HG03039 (cell line): ENCODE measurements around the gene TMPRSS13.

Experiments used
- ATAC-seq: cut with Tn5 transposase; IDR thresholded peaks from one replicate; pipeline ENCODE4 v1.9.1; 2021; ENCODE audit warnings: mild to moderate bottlenecking, moderate library complexity; ENCODE audit not compliant: unreplicated experiment

The TMPRSS13 gene

DNA sequence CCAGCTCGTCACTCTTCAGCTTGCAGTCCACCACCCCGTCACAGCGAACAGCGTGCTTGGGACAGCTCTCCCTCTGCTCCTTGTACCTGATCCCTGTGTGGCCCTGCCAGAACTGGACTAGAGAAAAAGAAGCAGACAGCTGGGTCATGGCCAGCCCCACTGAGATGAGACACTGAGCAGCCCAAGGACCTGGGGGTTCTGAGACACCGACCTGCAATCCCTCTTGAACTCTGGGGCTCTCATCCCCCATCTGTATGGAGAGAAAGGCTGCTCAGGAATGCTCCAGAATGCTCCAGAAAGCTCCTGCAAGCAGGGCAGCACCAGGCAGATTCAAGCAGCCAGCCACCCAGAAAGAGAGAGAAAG lies 14.8 kb downstream of the TMPRSS13 start:
- no peak for ATAC-seq

DNA sequence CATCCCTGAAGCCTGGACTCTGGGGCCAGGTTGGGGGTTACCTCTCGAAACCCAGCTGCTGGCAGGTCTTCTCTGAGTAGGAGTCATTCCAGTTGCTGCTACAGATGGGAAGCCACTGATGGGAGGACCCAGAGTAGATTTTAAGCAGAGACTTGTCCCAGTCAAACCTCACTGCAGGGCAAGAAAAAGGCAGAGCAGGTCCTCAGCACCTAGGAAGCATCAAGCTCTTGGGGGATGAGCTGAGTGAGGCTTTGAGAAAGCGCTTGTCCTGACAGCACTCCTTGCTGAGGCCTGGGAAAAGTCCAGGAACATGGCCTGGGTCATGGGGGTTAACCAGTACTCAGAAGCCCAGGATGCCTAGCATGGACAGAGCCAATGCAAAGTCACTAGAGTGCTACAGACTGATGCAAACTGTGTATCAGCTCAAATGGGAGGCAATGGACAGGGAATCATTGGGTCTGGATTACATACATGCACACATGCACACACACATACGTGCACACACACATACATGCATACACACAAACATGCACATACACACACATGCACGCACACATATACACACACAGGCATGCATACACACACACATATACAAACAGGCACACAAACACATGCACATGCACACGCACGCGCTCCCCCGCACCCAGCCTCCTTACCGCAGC lies 15.3 kb downstream of the TMPRSS13 start:
- no peak for ATAC-seq

DNA sequence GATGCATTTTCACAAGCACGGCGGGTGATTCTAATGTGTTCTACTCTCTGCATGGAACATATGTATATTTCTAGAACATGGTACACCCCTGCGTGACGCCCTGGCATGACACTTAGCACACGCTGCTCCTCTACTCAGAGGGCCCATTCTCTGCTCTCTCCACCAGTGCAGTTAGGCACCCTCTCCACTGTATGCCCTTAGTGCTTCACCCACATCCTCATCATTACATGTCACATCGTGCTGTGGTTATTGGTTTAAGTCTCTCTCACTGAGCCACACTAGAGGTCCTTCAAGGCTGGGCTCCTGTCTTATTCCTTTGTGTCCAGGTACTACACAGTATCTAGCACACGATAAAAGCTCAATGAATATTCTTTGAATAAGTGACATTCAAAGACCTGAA lies 16.7 kb downstream of the TMPRSS13 start:
- no peak for ATAC-seq

DNA sequence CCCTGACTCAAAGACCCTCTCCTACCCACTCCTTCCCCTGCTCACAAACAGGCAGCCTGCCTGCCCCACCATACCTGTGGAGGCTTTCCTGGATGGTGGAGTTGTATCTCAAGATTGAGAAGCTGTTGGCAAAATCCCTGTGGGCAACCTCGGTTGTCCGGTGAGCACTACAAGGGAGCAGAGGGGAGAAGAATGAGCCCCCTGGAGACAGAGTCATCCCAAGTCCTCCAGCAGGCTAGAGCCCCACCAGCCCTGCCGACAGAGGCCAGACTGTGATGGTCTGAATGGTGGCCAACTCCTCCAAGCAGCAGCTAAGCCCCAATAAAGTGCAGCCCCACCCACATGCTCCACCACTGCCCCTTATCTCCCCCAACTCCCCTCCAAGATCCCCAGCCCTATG lies 17.5 kb downstream of the TMPRSS13 start:
- ATAC-seq = no peak

DNA sequence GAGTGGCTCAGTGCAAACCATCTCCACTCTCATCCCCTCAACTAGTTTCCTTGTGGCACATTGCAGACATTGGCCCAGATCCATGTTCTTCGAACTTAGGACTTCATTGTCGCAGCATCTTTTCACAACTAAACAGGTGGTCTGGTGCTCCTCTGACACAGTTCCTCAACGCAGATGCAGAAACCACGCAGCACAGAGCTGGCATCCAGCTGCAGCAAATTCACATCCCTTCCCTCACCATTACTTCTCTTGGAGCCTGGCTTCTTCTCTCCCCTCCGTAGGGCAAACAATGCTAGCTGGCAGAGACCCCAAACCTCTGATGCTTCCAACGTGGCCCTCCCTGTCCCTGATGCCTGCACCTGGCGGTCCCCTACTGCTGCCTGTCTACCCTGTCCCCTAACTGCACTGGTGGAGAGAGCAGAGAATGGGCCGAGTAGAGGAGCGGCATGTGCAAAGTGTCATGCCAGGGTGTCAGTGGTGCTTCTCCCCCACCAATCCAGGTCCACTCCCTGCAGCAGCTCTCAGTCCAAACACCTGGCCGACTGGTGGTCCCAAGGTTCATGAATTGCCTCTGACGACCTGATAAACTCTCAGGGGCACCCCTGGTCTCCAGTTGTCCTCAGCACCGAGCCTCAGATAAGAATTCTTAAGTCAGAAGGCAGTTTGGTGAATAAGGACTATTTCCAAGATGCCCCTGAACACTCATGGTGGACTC lies 18.1 kb downstream of the TMPRSS13 start:
- no peak for ATAC-seq

DNA sequence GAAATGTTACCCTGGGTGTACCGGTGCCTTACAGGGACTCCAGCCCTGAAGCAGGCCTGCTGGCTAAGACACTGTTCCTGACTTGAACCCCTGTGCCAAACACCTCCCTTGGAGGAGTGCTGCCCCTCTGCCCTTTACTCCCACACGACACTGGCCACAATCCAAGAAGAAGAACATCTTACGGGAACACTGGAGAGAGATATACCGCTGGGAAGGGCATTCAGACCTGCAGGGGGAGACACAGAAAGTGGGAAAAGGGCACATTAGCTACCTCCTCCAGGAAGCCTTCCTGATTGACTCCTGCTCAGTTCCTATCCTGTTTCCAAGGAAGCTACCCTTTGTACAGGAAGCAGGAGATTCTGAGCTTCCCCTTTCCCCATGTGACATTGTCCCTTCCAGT lies 18.7 kb downstream of the TMPRSS13 start:
- no peak for ATAC-seq

DNA sequence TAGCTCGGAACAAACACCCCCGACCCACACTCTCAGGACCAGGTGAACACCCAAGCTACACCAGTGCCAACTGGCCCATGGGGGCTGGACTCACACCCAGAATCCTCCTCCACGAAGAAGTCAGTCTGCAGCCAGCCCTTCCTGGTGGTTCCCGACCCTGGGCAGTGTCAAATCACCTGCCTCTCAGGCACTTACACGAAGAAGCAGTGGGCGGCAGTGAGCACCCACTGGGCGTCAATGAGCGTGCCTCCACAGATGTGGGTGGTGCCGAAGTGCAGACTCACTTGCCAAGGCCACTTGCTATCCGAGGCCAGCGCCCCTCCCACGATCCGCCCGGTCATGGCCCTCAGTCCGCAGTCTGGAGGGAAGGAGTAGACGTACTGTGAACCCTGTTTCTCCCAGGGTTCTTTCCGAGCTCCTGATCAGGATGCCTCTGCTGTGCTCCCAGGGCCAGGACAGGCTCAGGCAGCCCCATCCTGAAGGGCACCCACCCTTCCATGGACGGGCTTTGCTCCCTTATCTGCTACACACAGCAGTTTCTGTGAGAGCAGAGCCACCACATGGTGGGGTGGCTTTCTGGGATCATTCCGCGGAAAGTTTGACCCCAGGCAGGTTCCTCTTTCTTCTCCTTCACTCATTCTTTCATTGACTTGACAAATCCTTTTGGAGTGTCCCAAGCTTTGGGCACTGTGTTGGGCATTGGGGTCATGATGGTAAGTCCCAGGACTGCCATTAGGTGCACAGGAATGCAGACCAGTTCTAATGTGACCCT lies 19.4 kb downstream of the TMPRSS13 start:
- ATAC-seq = no peak

DNA sequence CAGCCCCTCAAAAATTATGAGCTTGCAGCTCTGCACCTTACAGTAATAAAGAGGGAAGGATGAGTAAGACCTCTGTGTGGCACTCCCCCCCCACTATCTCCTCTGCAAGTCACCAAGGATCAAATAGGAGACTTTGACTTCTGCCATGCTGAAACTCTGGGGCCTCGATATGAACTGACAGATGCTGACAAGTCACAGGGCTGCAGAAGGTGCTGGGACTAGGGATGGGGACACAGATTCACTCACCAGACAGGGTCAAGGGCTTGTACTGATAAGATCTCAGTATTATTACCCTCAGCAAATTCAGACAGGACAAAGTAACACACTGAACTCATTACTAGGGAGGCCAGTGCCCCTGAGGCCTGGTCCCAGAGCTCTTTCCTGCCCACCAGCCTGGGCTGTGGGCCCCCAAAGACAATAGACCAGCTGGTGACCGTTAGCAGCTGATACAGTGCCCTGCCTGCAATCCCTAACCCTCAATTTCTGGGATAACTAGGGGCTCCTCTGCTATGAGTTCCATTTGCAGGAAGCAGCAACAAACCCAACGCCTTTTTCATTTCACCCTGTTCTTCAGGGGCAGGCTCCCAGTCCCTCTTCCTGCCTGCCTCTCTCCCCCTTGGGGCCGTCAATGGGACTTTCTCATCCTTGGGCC lies 20.1 kb downstream of the TMPRSS13 start:
- no peak for ATAC-seq

DNA sequence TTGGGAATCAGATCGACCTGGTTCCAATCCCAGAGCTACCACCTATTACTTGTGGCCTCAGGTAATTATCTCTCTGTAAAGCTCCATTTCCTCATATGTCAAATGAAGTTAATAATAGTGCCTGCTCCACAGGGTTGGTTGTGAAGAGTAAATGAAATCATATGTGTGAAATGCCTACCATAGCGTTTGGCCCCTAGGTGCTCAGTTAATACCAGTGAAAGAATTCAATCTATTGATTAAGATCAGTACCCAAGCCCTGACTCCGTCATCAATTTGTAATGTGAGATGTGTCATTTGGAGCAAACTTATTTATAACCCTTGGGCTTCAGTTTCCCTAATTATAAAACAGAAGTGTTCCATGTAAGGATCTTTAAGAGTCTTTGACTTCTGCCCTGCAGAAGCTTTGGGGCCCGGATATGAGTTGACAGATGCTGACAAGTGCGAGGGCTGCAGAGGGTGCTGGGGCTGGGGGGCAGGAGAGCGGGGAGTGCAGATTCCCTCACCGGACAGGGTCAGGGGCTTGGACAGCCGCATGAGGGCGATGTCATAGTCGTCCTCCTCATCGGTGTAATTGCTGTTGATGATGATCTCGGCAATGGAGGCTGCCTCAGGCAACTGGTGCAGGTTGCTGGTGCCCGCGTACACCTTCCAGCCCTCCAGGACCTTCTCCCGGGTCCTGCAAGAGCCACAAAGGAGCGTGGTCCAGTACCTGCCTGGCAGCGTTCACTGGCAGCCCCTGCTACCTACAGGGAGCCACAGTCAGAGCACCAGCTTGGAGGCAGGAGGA lies 20.9 kb downstream of the TMPRSS13 start:
- ATAC-seq = no peak

DNA sequence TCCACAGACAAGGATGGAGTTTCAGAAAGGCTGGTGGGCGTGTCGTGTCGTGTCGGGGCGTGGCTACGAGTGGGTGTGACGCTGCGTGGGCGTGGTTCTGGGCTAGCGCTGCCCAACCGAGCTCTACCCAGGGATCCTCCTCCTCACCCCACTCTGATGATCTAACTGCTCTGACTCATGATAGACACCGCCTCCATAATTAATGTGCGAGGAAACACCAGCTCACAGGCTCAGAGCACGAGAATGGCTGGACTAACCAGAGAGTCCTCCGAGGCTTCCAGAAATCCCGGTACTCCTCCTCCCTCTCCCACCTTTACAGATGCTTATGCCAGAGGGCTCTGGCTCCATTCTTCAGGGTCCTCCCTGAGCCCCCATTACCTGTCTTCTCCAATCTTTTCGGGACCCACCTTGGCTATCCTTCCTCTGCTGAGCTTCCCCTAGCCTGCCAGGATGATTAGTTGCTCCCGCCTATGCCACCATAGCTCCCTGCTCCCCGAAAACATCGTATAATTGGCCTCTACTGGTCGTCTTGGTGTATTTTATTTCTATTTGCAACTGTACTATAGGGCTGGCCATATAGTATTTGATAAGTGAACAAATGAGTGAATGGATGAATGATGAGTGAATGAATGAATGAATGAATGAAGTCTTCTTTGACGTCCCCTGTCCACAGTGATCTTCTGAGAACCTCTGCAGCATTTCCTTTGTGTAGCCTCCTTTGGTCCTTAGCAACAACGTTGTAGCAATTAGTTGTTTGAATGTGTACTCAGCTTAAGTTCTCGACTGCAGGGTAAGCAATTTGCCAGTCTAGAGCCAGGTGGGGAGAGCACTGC lies 21.7 kb downstream of the TMPRSS13 start:
- ATAC-seq = no peak

DNA sequence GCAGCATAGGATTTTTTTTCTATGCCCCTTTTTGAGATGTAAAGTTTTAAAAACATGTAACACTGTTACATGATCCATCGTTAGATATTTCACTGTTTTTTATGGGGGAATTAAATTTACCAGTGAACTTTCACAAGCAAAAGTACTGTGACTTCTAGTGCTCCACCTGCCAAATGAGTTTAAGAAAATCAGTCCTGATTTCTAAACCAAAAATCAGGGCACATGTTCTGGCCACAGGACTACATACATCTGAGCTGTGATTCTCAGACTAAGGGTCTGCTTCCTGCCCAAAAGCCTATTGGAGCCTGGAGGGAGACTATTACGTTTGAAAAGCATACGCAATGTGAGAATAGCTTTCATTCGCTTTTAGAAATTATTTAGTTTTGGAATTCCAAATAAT lies 22.5 kb downstream of the TMPRSS13 start:
- no peak for ATAC-seq

DNA sequence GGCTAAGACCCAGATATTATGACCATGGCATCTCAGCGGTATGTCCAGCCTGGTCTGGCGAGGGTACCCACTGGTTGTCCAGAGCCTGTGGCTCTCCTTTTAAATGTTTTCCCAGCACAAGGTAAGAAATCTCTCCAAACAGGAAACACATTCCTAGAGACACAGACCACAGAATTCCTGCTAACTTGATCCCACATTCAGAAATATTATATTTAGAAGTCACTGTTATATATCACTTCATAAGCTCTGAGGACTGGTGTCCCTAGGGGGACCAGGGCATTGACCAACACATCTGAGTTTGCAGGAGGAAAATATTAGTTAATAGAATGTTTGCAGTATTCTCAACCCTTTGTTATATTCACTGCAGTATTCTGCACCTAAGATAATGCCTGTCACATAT lies 23.1 kb downstream of the TMPRSS13 start:
- no peak for ATAC-seq

DNA sequence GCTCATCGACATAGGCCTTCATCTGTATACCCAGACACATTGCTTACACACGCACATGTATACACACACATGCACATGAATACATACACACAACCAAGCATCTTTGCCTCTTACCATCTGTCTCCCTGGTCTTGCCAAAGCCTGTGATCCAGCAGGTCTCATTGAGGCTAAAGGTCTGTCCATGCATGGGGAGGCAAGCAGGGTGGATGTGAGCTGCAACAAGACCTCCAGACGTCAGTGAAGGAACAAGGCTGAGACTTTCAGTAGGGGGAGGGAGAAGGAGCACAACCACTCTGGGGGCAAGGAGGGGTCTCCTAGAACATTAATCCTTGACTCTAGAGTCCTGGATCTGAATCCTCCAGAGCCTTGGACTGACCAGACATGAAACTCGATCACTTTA lies 23.7 kb downstream of the TMPRSS13 start:
- no peak for ATAC-seq

DNA sequence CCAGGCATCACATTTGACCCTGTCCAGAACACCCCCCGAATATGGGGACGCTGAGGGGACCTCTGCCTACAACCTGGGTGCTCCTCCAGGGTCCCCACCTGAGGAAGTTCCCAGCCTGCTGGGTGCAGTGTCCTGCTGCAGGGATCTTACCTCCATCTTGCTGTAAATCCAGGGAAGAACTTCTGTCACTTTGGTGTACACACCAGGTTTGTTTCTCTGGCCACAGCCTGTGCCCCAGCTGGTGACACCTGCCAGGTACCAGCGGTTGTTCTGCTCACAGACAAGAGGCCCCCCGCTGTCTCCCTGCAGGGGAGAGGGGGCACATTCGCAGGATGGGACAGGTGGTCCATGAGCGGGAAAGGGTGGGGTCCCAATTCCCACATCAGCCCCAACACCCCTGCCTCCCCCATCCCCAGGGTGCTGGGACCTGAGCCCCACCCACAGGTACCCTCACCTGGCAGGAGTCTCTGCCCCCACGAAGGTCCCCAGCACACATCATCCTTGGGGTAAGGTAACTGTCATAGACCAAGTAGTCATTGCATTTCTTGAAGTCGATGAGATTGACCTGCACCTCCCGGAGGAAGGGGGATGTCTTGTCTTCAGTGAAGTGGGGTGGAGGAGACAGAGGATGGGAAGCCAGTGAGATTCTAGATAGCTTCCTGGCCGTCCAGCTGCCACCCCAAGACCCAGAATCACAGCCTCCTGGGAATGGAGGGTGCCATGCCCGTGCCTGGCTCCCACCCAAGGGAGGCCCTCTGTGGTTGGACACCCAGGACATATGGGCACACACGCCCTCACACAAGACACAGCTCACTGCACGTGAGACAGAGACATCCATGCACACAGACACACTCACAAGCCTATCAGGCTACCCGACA lies 25.5 kb downstream of the TMPRSS13 start:
- ATAC-seq = no peak

DNA sequence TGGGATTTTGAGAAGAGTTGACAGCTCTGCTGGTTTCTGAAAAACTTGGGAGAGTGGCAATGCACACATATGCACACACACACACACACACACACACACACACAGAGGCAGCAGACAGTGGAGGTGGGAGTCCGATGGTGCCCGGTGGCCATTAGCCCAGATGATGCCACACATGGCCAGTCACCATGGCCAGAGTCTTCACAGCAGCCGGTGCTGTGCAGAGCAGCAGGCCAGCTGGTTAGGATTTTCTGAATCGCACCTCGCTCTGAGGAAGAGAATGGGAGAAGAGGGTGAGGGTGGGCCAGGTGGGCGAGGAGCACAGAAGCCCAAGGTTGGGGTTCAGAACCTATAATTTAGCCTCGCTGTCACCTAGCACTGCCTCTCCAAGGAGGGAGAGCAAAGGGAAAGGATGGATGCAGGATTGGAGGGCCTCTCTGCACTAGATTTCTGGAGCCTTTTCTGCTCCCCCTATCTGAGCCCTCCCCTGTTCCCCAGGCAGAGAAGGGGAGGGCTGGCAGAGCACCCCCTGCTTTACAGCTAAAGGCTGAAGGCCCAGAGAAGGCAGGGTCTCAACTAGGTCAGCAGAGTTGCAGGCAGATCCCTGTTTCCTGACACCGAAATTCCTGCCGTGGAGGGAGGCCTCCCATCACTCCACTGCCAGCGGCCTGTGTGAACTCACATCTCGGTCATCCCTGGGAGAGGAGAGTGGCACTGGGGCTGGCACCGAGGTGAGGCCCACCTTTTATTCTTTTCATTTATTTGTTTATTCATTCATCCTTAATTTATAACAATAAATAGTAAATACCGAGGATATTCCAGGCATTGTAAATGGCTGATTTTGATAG lies 27.0 kb downstream of the TMPRSS13 start:
- no peak for ATAC-seq

DNA sequence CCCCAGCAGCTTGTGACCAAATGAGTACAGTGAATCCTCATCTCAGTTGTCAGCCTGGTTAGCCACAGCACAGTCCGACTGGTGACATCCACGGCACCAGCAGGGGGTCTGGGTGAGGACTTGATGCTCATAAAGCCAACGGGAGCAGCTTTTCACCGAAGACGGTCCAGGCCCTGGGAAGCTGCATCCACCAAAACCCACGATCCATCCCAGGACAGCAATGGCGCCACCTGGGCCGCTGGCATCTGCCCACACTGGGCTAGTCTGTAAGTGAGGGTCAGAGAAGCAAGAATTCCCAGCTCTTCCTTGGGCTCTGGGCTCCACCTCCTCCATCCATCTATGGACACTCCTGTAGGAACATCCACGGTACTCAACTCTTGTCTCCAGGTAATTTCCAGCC lies 27.6 kb downstream of the TMPRSS13 start:
- ATAC-seq = no peak

DNA sequence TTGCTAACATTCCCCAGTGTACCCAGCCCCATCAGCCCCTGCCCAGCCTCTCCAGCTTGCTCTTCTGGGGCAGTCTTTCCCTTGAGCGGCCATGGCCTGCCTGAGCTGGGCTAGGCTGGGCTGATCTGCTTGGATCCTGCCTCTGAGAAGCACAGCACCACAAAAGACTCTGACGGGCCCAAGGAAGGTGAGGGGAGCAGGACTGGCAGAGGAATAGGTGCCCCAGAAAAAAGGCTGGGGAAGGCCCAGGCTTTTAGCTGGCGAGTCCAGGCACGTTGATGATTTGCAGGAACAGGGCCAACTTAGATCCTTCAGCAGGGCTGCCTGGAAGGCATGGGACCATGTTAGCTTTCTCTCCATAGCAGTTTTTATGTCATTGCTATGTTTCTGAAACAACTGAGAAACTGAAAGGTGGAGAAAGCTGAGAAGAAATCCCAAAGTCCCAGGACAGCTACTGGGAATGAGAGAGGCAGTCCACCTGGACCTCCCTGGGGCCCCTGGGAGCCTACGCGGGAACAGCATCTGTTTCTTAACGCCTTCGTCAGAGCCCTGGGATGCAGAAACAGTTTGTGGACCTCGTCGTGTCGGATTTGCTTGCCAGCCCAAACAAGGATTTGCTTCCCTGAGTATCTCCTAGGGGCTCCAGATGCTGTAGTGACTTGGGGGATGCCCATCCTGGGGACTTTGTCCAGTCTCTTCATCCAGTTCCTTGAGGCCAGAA lies 28.3 kb downstream of the TMPRSS13 start:
- no peak for ATAC-seq
